ENCODE results near the gene SGK1. TPM values are rescaled to one million over a fixed set of nuclear protein-coding genes. Genes with fewer than 3 reads are reported as not detected.

SGK1 gene
- total RNA-seq, 1 experiment from 2014 or later = 95.2 TPM

DNA sequence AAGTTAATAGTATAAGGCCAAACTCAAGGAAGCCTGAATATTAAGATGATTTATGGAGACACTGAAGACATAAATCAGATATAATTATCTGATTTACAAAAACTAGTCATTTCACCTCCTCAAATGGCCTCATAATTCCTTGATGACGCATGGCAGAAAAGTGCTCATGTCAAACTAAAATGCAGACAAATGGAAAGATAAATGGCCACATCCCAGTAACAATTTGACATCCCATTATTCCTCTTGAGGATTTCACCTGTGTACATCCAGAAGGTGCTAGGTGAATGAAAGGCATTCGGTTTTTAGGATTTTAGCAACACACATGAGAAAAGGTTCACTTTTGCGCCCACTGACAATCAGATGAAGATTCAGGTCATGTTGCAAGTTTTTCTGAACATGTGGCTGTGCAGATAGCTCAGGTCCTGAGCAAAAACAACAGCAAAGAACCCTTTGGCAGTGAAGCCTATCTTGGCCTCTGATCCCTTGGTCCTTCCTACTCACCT, 24.2 kb downstream of the SGK1 start:
- ATAC-seq = no peak
- H3K27ac ChIP-seq (ENCODE audit: low read length) = no peak overlapping the region
- H3K4me3 ChIP-seq (ENCODE audit: low read length) = no peak overlapping the region
- ChIA-PET CTCF (no interaction called here), POLR2A (ENCODE audit: unreplicated experiment) (no interaction called here)
- no peak overlapping the region for H2AFZ ChIP-seq (ENCODE audit: low read length)
- no peaks in the 10 kb centered on the region for H3K9me3 ChIP-seq (ENCODE audit: low read length)
- BruUV-seq (replicated peaks) = no TSS peak
- H3K4me1 ChIP-seq (ENCODE audit: insufficient read depth, low read length) = peaks cover 19% of the 10 kb centered on the region
- H3K9ac ChIP-seq (ENCODE audit: low read length) = no peak overlapping the region
- no peak for TF ChIP-seq EZH2phosphoT487 (IDR thresholded peaks at IDR 0.05; ENCODE audit: borderline replicate concordance, low read length)
- no peaks in the 10 kb centered on the region for H3K9me2 ChIP-seq (replicated peaks; ENCODE audit: low read length)
- intact Hi-C loops (cut with micrococcal nuclease) = loop anchor here (10.0 kb wide), 1 partner anchor 119 kb away; no protein-coding TSS in a partner anchor
- H3K79me2 ChIP-seq (ENCODE audit: low read length) = no peaks in the 10 kb centered on the region
- H3K4me2 ChIP-seq (ENCODE audit: low read length) = no peak overlapping the region
- no peaks in the 10 kb centered on the region for H3F3A ChIP-seq (ENCODE audit: low read length, unreplicated experiment)
- H3K36me3 ChIP-seq (ENCODE audit: low read depth, low read length) = no peaks in the 10 kb centered on the region
- H3K27me3 ChIP-seq (ENCODE audit: low read length) = no peaks in the 10 kb centered on the region
- no peak for DNase-seq
- H4K20me1 ChIP-seq (ENCODE audit: low read length) = no peaks in the 10 kb centered on the region

DNA sequence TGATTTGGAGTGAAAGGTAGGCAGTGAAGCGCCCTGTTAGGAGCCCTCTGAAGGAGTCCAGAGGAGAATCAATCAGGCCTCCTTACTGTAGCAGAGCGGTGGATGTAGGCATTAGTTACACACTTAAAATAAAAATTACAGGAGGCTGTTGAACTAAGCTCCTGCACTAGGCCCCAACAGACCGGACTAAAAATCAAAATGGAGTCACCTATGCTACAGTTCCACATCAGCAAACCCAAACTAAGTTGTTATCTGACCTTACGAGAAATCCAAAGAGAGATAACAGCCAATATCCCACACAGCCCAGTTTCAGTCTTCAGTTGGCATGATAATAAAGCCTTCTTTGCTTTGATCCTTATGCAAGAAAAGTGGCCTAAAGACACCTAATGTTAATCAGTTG, 26.8 kb downstream of the SGK1 start:
- no peaks in the 10 kb centered on the region for H3K9me3 ChIP-seq (ENCODE audit: low read length)
- no peaks in the 10 kb centered on the region for H3K36me3 ChIP-seq (ENCODE audit: low read depth, low read length)
- H3K4me1 ChIP-seq (ENCODE audit: insufficient read depth, low read length) = peaks cover 21% of the 10 kb centered on the region
- no peaks in the 10 kb centered on the region for H3K79me2 ChIP-seq (ENCODE audit: low read length)
- BruUV-seq (replicated peaks) = no TSS peak
- CTCF ChIA-PET = no interaction called here
- H3K4me2 ChIP-seq (ENCODE audit: low read length) = no peak overlapping the region
- H3K9me2 ChIP-seq (replicated peaks; ENCODE audit: low read length) = no peaks in the 10 kb centered on the region
- H3K4me3 ChIP-seq (ENCODE audit: low read length) = no peak overlapping the region
- TF ChIP-seq, protein P1, sequence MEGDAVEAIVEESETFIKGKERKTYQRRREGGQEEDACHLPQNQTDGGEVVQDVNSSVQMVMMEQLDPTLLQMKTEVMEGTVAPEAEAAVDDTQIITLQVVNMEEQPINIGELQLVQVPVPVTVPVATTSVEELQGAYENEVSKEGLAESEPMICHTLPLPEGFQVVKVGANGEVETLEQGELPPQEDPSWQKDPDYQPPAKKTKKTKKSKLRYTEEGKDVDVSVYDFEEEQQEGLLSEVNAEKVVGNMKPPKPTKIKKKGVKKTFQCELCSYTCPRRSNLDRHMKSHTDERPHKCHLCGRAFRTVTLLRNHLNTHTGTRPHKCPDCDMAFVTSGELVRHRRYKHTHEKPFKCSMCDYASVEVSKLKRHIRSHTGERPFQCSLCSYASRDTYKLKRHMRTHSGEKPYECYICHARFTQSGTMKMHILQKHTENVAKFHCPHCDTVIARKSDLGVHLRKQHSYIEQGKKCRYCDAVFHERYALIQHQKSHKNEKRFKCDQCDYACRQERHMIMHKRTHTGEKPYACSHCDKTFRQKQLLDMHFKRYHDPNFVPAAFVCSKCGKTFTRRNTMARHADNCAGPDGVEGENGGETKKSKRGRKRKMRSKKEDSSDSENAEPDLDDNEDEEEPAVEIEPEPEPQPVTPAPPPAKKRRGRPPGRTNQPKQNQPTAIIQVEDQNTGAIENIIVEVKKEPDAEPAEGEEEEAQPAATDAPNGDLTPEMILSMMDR (conservative IDR thresholded peaks at IDR 0.05; ENCODE audit: low read depth, low read length) = no peak
- TF ChIP-seq EZH2phosphoT487 (IDR thresholded peaks at IDR 0.05; ENCODE audit: borderline replicate concordance, low read length) = no peak
- no peak for TF ChIP-seq EZH2 (IDR thresholded peaks at IDR 0.05; ENCODE audit: low read length, unreplicated experiment)
- no peak overlapping the region for H3K9ac ChIP-seq (ENCODE audit: low read length)
- no peak overlapping the region for H3K27ac ChIP-seq (ENCODE audit: low read length)
- no peaks in the 10 kb centered on the region for H3K27me3 ChIP-seq (ENCODE audit: low read length)
- ATAC-seq (no peak), DNase-seq (no peak)
- H4K20me1 ChIP-seq (ENCODE audit: low read length) = no peaks in the 10 kb centered on the region
- POLR2A ChIA-PET (ENCODE audit: unreplicated experiment) = no interaction called here
- no peaks in the 10 kb centered on the region for H3F3A ChIP-seq (ENCODE audit: low read length, unreplicated experiment)
- intact Hi-C loops (cut with micrococcal nuclease) = loop anchor here (10.0 kb wide), 1 partner anchor 116 kb away; no protein-coding TSS in a partner anchor
- no peak overlapping the region for H2AFZ ChIP-seq (ENCODE audit: low read length)

GRCh38 chr6:134289204-134289575, 28.7 kb downstream of the SGK1 start:
- Histone ChIP-seq H3K79me2 (ENCODE audit: low read length) (no peaks in the 10 kb centered on the region), H3K4me3 (ENCODE audit: low read length) (no peak overlapping the region), H3K36me3 (ENCODE audit: low read depth, low read length) (no peaks in the 10 kb centered on the region), H3K27me3 (ENCODE audit: low read length) (no peaks in the 10 kb centered on the region), H3K9me3 (ENCODE audit: low read length) (no peaks in the 10 kb centered on the region), H3K9me2 (replicated peaks; ENCODE audit: low read length) (no peaks in the 10 kb centered on the region), H3F3A (ENCODE audit: low read length, unreplicated experiment) (no peaks in the 10 kb centered on the region), H2AFZ (ENCODE audit: low read length) (no peak overlapping the region), H3K4me2 (ENCODE audit: low read length) (no peak overlapping the region), H3K9ac (ENCODE audit: low read length) (no peak overlapping the region), H3K4me1 (ENCODE audit: insufficient read depth, low read length) (peaks cover 12% of the 10 kb centered on the region), H4K20me1 (ENCODE audit: low read length) (no peaks in the 10 kb centered on the region), H3K27ac (ENCODE audit: low read length) (peak overlapping the region; percentile 66)
- no peak for TF ChIP-seq EZH2phosphoT487 (IDR thresholded peaks at IDR 0.05; ENCODE audit: borderline replicate concordance, low read length)
- no peak for TF ChIP-seq EZH2 (IDR thresholded peaks at IDR 0.05; ENCODE audit: low read length, unreplicated experiment)
- TF ChIP-seq, protein P1 (conservative IDR thresholded peaks at IDR 0.05; ENCODE audit: low read depth, low read length) = no peak
- POLR2A ChIA-PET (ENCODE audit: unreplicated experiment) = interaction anchor here (0.6 kb wide), 1 partner anchor 474 kb away, joined by 6 read pairs; no protein-coding TSS in a partner anchor
- ATAC-seq = no peak
- no TSS peak for BruUV-seq (replicated peaks)
- DNase-seq = no peak
- CTCF ChIA-PET = no interaction called here
- intact Hi-C loops (cut with micrococcal nuclease) = no loop called here
